RWPE2 (cell line): ENCODE data around the gene ZNF414.
"Not testable (repeated sequence)": the region's sequence is repeated elsewhere in the genome, so short reads cannot be mapped to it uniquely, and the experiment has no call there.

Source experiments
- ATAC-seq: fragments of 200-7000 bp; cut with Tn5 transposase; 3 replicates; pipeline ENCODE4 v1.9.1; 2021; ENCODE audit warnings: low read depth
- DNase-seq: peaks from one replicate; pipeline ENCODE4 v3.0.0-alpha.2; 2020; ENCODE audit warnings: low spot score
- H3K27ac ChIP-seq: fragments of 450-650 bp; 2 replicates; pipeline ENCODE4 v1.5.1; 2017; ENCODE audit warnings: mild to moderate bottlenecking; ENCODE audit not compliant: poor library complexity, severe bottlenecking
- H3K27me3 ChIP-seq: fragments of 250-450 bp; sonication (Bioruptor Pico); 2 replicates; pipeline ENCODE4 v1.5.1; 2021; ENCODE audit warnings: mild to moderate bottlenecking, moderate library complexity; ENCODE audit not compliant: insufficient read depth, poor library complexity, severe bottlenecking
- H3K36me3 ChIP-seq: fragments of 250-450 bp; sonication (Bioruptor Pico); 2 replicates; pipeline ENCODE4 v1.5.1; 2020; ENCODE audit warnings: low read depth, mild to moderate bottlenecking, moderate library complexity
- H3K4me1 ChIP-seq: fragments of 250-450 bp; sonication (Bioruptor Pico); 2 replicates; pipeline ENCODE4 v1.5.1; 2021; ENCODE audit warnings: mild to moderate bottlenecking, moderate library complexity; ENCODE audit not compliant: insufficient read depth, poor library complexity, severe bottlenecking
- H3K4me3 ChIP-seq: fragments of 250-450 bp; sonication (Bioruptor Pico); 2 replicates; pipeline ENCODE4 v1.5.1; 2021; ENCODE audit warnings: mild to moderate bottlenecking, moderate library complexity; ENCODE audit not compliant: severe bottlenecking
- H3K9me3 ChIP-seq: fragments of 250-450 bp; sonication (Bioruptor Pico); 2 replicates; pipeline ENCODE4 v1.5.1; 2021; ENCODE audit warnings: mild to moderate bottlenecking, moderate library complexity; ENCODE audit not compliant: severe bottlenecking
- CTCF ChIP-seq: fragments of 450-650 bp; IDR thresholded peaks from one replicate; pipeline ENCODE4 v1.5.1; 2017; ENCODE audit warnings: mild to moderate bottlenecking, moderate library complexity; ENCODE audit not compliant: poor library complexity, severe bottlenecking

ZNF414 gene

GRCh38 chr19:8518536-8518935 is 4.6 kb upstream of the ZNF414 start:
- no peaks in the 10 kb centered on the region for H3K27me3 ChIP-seq
- H3K4me1 ChIP-seq, result no peaks in the 10 kb centered on the region
- no peak overlapping the region for H3K27ac ChIP-seq
- no peaks in the 10 kb centered on the region for H3K9me3 ChIP-seq
- no peaks in the 10 kb centered on the region for H3K36me3 ChIP-seq
- no peak for TF ChIP-seq CTCF
- no peak for DNase-seq
- H3K4me3 ChIP-seq, result no peak overlapping the region
- ATAC-seq, result no peak

GRCh38 chr19:8517551-8518442 is 3.8 kb upstream of the ZNF414 start:
- Histone ChIP-seq H3K4me1 (peaks cover 3% of the 10 kb centered on the region), H3K4me3 (no peak overlapping the region), H3K9me3 (no peaks in the 10 kb centered on the region), H3K27me3 (no peaks in the 10 kb centered on the region), H3K27ac (no peak overlapping the region), H3K36me3 (no peaks in the 10 kb centered on the region)
- DNase-seq (no peak), ATAC-seq (no peak)
- TF ChIP-seq CTCF, result no peak

DNA sequence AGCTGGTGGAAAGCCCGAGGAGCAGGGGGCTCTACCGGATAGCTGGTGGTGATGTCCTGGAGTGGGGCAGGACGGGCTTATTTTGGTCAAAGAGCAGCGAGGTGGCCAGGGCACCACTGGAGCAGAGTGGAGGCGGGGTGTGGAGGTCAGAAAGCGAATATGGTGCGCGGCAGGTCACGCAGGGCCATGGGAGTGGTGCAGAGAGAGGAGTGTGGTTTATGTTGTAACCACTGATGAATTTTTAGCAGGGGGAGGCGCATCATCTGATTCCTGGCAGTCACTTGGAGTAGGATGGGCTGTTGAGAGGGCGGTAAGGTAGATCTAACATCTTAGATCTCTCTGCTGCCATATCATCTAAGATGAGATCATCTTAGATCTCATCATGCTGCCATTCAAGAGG is 1.4 kb upstream of the ZNF414 start:
- H3K27ac ChIP-seq, result no peak overlapping the region
- no peak overlapping the region for H3K4me3 ChIP-seq
- no peaks in the 10 kb centered on the region for H3K27me3 ChIP-seq
- no peaks in the 10 kb centered on the region for H3K9me3 ChIP-seq
- ATAC-seq (no peak), DNase-seq (no peak)
- H3K4me1 ChIP-seq, result peaks cover 4% of the 10 kb centered on the region
- peaks cover 4% of the 10 kb centered on the region; the same call in 1 of the 2 replicates for H3K36me3 ChIP-seq
- TF ChIP-seq CTCF, result no peak

DNA sequence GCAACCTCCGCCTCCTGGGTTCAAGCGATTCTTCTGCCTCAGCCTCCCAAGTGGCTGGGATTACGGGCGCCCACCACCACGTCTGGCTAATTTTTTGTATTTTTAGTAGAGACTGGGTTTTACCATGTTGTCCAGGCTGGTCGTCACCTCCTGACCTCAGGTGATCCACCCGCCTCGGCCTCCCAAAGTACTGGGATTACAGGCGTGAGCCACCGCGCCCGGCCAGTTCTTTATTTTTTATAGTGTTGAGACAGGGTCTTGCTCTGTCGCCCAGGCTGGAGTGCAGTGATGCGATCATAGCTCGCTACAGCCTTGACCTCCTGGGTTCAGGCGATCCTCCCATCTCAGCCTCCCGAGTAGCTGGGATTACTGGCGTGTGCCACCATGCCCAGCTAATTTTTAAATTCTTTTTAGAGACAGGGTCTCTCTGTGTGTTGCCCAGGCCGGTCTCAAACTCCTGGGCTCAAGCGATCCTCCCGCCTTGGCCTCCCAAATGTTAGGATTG is 590 bp upstream of the ZNF414 start:
- Histone ChIP-seq H3K4me3 (peak overlapping the region; percentile 89), H3K27ac (peak overlapping the region; percentile 77)
- not testable (repeated sequence) for H3K9me3 ChIP-seq, ATAC-seq, H3K36me3 ChIP-seq, H3K27me3 ChIP-seq, H3K4me1 ChIP-seq, DNase-seq

DNA sequence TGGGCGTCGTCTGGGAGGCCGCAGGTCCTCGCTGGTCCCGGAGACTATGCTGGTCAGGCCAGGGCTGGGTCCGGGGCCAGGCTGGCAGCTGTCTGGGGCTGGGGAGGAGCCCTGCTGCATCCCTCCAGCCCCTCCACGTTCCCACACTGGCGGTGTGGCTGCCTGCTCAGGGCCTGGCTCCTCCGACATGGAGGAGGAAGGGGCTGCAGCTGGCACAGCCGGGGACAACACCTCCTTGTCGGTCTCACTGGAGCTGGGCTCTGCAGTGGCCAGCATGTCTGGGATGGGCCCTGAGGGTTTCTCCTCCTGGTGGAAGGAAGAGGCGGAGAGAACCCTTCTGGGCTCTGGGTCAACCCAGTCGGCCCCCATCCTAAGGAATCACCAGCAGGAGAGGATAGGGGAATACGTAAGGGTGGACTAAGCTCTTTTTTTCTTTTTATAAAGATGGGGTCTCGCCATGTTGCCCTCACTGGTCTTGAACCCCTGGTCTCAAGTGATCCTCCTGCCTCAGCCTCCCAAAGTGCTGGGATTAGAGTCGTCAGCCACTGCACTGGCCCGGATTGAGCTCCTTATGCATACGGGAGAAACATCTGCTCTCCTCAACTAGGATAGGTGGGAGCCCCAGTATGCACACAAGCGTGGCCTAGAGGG is 806 bp downstream of the ZNF414 start:
- TF ChIP-seq CTCF, result no peak
- Histone ChIP-seq H3K4me1 (peaks cover 4% of the 10 kb centered on the region), H3K36me3 (peaks cover 4% of the 10 kb centered on the region; the same call in 1 of the 2 replicates), H3K4me3 (peak overlapping the region; percentile 89), H3K27me3 (no peaks in the 10 kb centered on the region), H3K9me3 (no peaks in the 10 kb centered on the region), H3K27ac (peak overlapping the region; percentile 77)
- ATAC-seq (no peak), DNase-seq (no peak)
